IMR-90 (cell line): ENCODE results near the gene RGMB. TPM values are rescaled to one million over a fixed set of nuclear protein-coding genes. Genes with fewer than 3 reads are reported as not detected.
"Not testable (repeated sequence)": the region's sequence is repeated elsewhere in the genome, so short reads cannot be mapped to it uniquely, and the experiment has no call there.

Source experiments
- ATAC-seq: fragments of 200-7000 bp; cut with Tn5 transposase; 2 replicates; pipeline ENCODE4 v1.9.1; 2020; ENCODE audit warnings: low read depth, mild to moderate bottlenecking, moderate library complexity
- BruUV-seq: library from RNA; stranded (reverse); fragments of 400-500 nt; replicated peaks from 2 replicates; lab custom pipeline; 2021; lab: Mats Ljungman, UMichigan
- CTCF ChIA-PET: fragments of 300-600 bp; formaldehyde crosslinking; extraction: SDS; loops from one replicate; lab custom pipeline; 2021; ENCODE audit warnings: antibody characterized with exemption; lab: Yijun Ruan, JAX
- POLR2A ChIA-PET: fragments of 300-600 bp; sonication (Branson Sonifier 250); formaldehyde crosslinking; loops from one replicate; lab custom pipeline; 2022; ENCODE audit warnings: antibody characterized with exemption; ENCODE audit not compliant: unreplicated experiment; lab: Charles Lee
- DNase-seq: peaks from one replicate; pipeline ENCODE4 v3.0.0; 2013
- H2AFZ ChIP-seq: replicated peaks from 2 replicates; pipeline ENCODE3; 2013; ENCODE audit warnings: low read length, mild to moderate bottlenecking; ENCODE audit not compliant: poor library complexity
- H2AK5ac ChIP-seq: 2 replicates; pipeline ENCODE4 v1.6.1; 2013; ENCODE audit warnings: low read depth, low read length, inconsistent platforms
- H2AK9ac ChIP-seq: replicated peaks from 2 replicates; pipeline ENCODE3; 2013; ENCODE audit warnings: mild to moderate bottlenecking, low read depth, low read length, moderate library complexity; ENCODE audit not compliant: poor library complexity
- H2BK120ac ChIP-seq: 2 replicates; pipeline ENCODE4 v1.6.1; 2013; ENCODE audit warnings: low read depth, low read length, inconsistent platforms
- H2BK15ac ChIP-seq: 3 replicates; pipeline ENCODE4 v1.6.1; 2013; ENCODE audit warnings: low read depth, low read length, inconsistent platforms
- H2BK20ac ChIP-seq: 2 replicates; pipeline ENCODE4 v1.6.1; 2013; ENCODE audit warnings: low read depth, mild to moderate bottlenecking, inconsistent platforms, low read length, moderate library complexity
- H2BK5ac ChIP-seq: 2 replicates; pipeline ENCODE4 v1.6.1; 2013; ENCODE audit warnings: mild to moderate bottlenecking, low read depth, low read length, inconsistent platforms; ENCODE audit not compliant: poor library complexity, severe bottlenecking
- H3K14ac ChIP-seq: replicated peaks from 2 replicates; pipeline ENCODE4 v1.6.1; 2013; ENCODE audit warnings: low read depth, low read length, inconsistent platforms
- H3K18ac ChIP-seq: 2 replicates; pipeline ENCODE4 v1.6.1; 2013; ENCODE audit warnings: low read depth, low read length, control low read depth
- H3K23ac ChIP-seq: 2 replicates; pipeline ENCODE4 v1.6.1; 2013; ENCODE audit warnings: low read depth, low read length, inconsistent platforms
- H3K27ac ChIP-seq: 2 replicates; pipeline ENCODE4 v1.5.1; 2013; ENCODE audit warnings: mild to moderate bottlenecking, control low read depth, low read length; ENCODE audit not compliant: insufficient read depth
- H3K27me3 ChIP-seq: 2 replicates; pipeline ENCODE4 v1.6.1; 2013; ENCODE audit warnings: low read length; ENCODE audit not compliant: control insufficient read depth, insufficient read depth
- H3K36me3 ChIP-seq: 2 replicates; pipeline ENCODE4 v1.6.1; 2013; ENCODE audit warnings: low read length, mixed read lengths; ENCODE audit not compliant: control insufficient read depth, insufficient read depth
- H3K4ac ChIP-seq: 2 replicates; pipeline ENCODE4 v1.6.1; 2013; ENCODE audit warnings: low read depth, low read length, inconsistent platforms
- H3K4me1 ChIP-seq: 2 replicates; pipeline ENCODE4 v1.6.1; 2013; ENCODE audit warnings: low read length, mixed read lengths; ENCODE audit not compliant: control insufficient read depth, insufficient read depth
- H3K4me2 ChIP-seq: 2 replicates; pipeline ENCODE4 v1.6.1; 2013; ENCODE audit warnings: low read depth, mild to moderate bottlenecking, control low read depth, low read length, moderate library complexity
- H3K4me3 ChIP-seq: 2 replicates; pipeline ENCODE4 v1.5.1; 2013; ENCODE audit warnings: low read depth, mild to moderate bottlenecking, control low read depth, low read length, moderate library complexity; ENCODE audit not compliant: insufficient read depth
- H3K56ac ChIP-seq: 2 replicates; pipeline ENCODE4 v1.6.1; 2013; ENCODE audit warnings: low read length, inconsistent platforms; ENCODE audit not compliant: insufficient read depth; ENCODE audit errors: extremely low read depth
- H3K79me1 ChIP-seq, 2 experiments: 2 replicates each; pipeline ENCODE4 v1.6.1; 2013; ENCODE audit warnings: low read length in 2 of 2, inconsistent platforms in 1 of 2, low read depth in 1 of 2
- H3K9ac ChIP-seq: 2 replicates; pipeline ENCODE4 v1.6.1; 2013; ENCODE audit warnings: low read depth, low read length, control low read depth
- H3K9me1 ChIP-seq: 2 replicates; pipeline ENCODE4 v1.6.1; 2013; ENCODE audit warnings: low read length, inconsistent platforms; ENCODE audit not compliant: insufficient read depth
- H3K9me3 ChIP-seq: 2 replicates; pipeline ENCODE4 v1.6.1; 2013; ENCODE audit warnings: low read length; ENCODE audit not compliant: control insufficient read depth, insufficient read depth
- H4K20me1 ChIP-seq: 2 replicates; pipeline ENCODE4 v1.6.1; 2013; ENCODE audit warnings: low read length, inconsistent platforms; ENCODE audit not compliant: insufficient read depth
- H4K5ac ChIP-seq: 2 replicates; pipeline ENCODE4 v1.6.1; 2013; ENCODE audit warnings: mild to moderate bottlenecking, low read depth, low read length, control low read depth
- H4K8ac ChIP-seq, 2 experiments: 2 replicates each; pipeline ENCODE4 v1.6.1; 2013; ENCODE audit warnings: low read depth in 2 of 2, low read length in 2 of 2, control low read depth in 1 of 2, inconsistent platforms in 1 of 2
- H4K91ac ChIP-seq: 2 replicates; pipeline ENCODE4 v1.6.1; 2013; ENCODE audit warnings: low read depth, low read length, inconsistent platforms; ENCODE audit not compliant: insufficient read depth
- WGBS, 2 experiments: methylation state at CpG; one replicate each; pipeline versions ENCODE4 v1.1.5 to v1.1.7; 2013; ENCODE audit warnings: missing lambda C conversion rate in 2 of 2; ENCODE audit not compliant: insufficient read length in 1 of 2; ENCODE audit errors: extremely low coverage in 2 of 2; 5-methylcytosine and 5-hydroxymethylcytosine counted together
- dilution Hi-C: fragments of 300-500 bp; cut with HindIII; formaldehyde crosslinking; loops from one replicate; pipeline ENCODE4 v1.14.3; 2018; ENCODE audit warnings: low sequenced_read_pairs; ENCODE audit not compliant: unreplicated experiment
- in situ Hi-C: fragments of 300-500 bp; cut with MboI; formaldehyde crosslinking; loops from 3 replicates; pipeline ENCODE4 v1.14.3; 2019; ENCODE audit warnings: low sequenced_read_pairs, inconsistent platforms, mixed read lengths
- intact Hi-C: fragments of 100-400 bp; cut with micrococcal nuclease; formaldehyde crosslinking; loops from 2 replicates; pipeline ENCODE4 v1.10.0; 2022
- polyA plus RNA-seq, 3 experiments: library from polyadenylated mRNA; depleted of rRNA; stranded (reverse); fragments of >200 nt; gene quantifications; 2 replicates each; pipeline ENCODE4 v1.2.3, GENCODE V29; 2012; ENCODE audit warnings: low replicate concordance in 1 of 3
- total RNA-seq: library from RNA; depleted of rRNA; stranded (reverse); fragments of >200 nt; gene quantifications from 2 replicates; pipeline ENCODE4 v1.2.3, GENCODE V29; 2012

The RGMB gene
- total and polyA plus RNA-seq, 2 of the 4 experiments (the other 2 are of a cell fraction), result 74.4 to 129 TPM

DNA sequence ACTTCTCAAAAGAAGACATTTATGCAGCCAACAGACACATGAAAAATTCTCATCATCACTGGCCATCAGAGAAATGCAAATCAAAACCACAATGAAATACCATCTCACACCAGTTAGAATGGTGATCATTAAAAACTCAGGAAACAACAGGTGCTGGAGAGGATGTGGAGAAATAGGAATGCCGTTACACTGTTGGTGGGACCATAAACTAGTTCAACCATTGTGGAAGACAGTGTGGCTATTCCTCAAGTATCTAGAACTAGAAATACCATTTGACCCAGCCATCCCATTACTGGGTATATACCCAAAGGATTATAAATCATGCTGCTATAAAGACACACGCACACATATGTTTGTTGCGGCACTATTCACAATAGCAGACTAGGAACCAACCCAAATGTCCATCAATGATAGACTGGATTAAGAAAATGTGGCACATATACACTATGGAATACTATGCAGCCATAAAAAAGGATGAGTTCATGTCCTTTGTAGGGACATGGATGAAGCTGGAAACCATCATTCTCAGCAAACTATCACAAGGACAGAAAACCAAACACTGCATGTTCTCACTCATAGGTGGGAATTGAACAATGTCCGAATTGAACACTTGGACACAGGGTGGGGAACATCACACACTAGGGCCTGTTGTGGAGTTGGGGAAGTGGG, 34.8 kb upstream of the RGMB start:
- intact Hi-C loops, H2AK5ac ChIP-seq, H3K4ac ChIP-seq, H3K36me3 ChIP-seq, H3K79me1 ChIP-seq, H2BK120ac ChIP-seq, H2BK5ac ChIP-seq, BruUV-seq, H3K27ac ChIP-seq, H3K4me2 ChIP-seq, H2AFZ ChIP-seq, H4K91ac ChIP-seq, POLR2A ChIA-PET, H4K8ac ChIP-seq, H4K5ac ChIP-seq, H3K14ac ChIP-seq, H4K20me1 ChIP-seq, ATAC-seq, in situ Hi-C loops, H3K23ac ChIP-seq, H3K9ac ChIP-seq, H2AK9ac ChIP-seq, dilution Hi-C loops, CTCF ChIA-PET, H3K4me3 ChIP-seq, H2BK15ac ChIP-seq, H3K27me3 ChIP-seq, H3K9me3 ChIP-seq, H3K18ac ChIP-seq, H3K4me1 ChIP-seq, DNase-seq, H3K56ac ChIP-seq, H2BK20ac ChIP-seq, H3K9me1 ChIP-seq: not testable (repeated sequence)
- no CpG with 5 or more reads among the region's 4 CpGs for WGBS, 2 experiments
